ENCODE data around the gene CD177.
"Not testable (repeated sequence)": the region's sequence is repeated elsewhere in the genome, so short reads cannot be mapped to it uniquely, and the experiment has no call there.

CD177 gene

GRCh38 chr19:43332058-43332922 lies 21.2 kb upstream of the CD177 start:
- no peak for DNase-seq (ENCODE audit: low spot score)

- DNase-seq (ENCODE audit: low spot score): not testable (repeated sequence)
Observed at GRCh38 chr19:43336508-43336907, 17.0 kb upstream of the CD177 start.

GRCh38 chr19:43337737-43338136 lies 15.7 kb upstream of the CD177 start:
- no peak for DNase-seq (ENCODE audit: low spot score)

- no peak for DNase-seq (ENCODE audit: low spot score)
Observed at GRCh38 chr19:43338530-43338929, 15.0 kb upstream of the CD177 start.

GRCh38 chr19:43339243-43339930 lies 14.1 kb upstream of the CD177 start:
- not testable (repeated sequence) for DNase-seq (ENCODE audit: low spot score)

GRCh38 chr19:43340101-43340500 lies 13.4 kb upstream of the CD177 start:
- not testable (repeated sequence) for DNase-seq (ENCODE audit: low spot score)

GRCh38 chr19:43341098-43341497 lies 12.4 kb upstream of the CD177 start:
- DNase-seq (ENCODE audit: low spot score): not testable (repeated sequence)

GRCh38 chr19:43342104-43342503 lies 11.4 kb upstream of the CD177 start:
- DNase-seq (ENCODE audit: low spot score): not testable (repeated sequence)

- not testable (repeated sequence) for DNase-seq (ENCODE audit: low spot score)
Observed at GRCh38 chr19:43344347-43344925, 9.1 kb upstream of the CD177 start.

GRCh38 chr19:43349813-43350212 lies 3.7 kb upstream of the CD177 start:
- not testable (repeated sequence) for DNase-seq (ENCODE audit: low spot score)

- no peak for DNase-seq (ENCODE audit: low spot score)
Observed at GRCh38 chr19:43351998-43352746, 1.3 kb upstream of the CD177 start.

GRCh38 chr19:43354305-43354627 lies 780 bp downstream of the CD177 start:
- DNase-seq (ENCODE audit: low spot score): no peak

GRCh38 chr19:43356749-43357148 lies 3.3 kb downstream of the CD177 start:
- not testable (repeated sequence) for DNase-seq (ENCODE audit: low spot score)

- DNase-seq (ENCODE audit: low spot score): no peak
Observed at GRCh38 chr19:43362179-43362578, 8.7 kb downstream of the CD177 start.

GRCh38 chr19:43362745-43363144 lies 9.3 kb downstream of the CD177 start:
- DNase-seq (ENCODE audit: low spot score): no peak

- not testable (repeated sequence) for DNase-seq (ENCODE audit: low spot score)
Observed at GRCh38 chr19:43365677-43366076, 12.2 kb downstream of the CD177 start.

- DNase-seq (ENCODE audit: low spot score): no peak
Observed at GRCh38 chr19:43367822-43368221, 14.3 kb downstream of the CD177 start.

- DNase-seq (ENCODE audit: low spot score): not testable (repeated sequence)
Observed at GRCh38 chr19:43368897-43369296, 15.4 kb downstream of the CD177 start.

GRCh38 chr19:43371909-43372308 lies 18.4 kb downstream of the CD177 start:
- no peak for DNase-seq (ENCODE audit: low spot score)

GRCh38 chr19:43372462-43372861 lies 19.0 kb downstream of the CD177 start:
- no peak for DNase-seq (ENCODE audit: low spot score)

GRCh38 chr19:43377624-43378023 lies 24.1 kb downstream of the CD177 start:
- DNase-seq (ENCODE audit: low spot score): not testable (repeated sequence)

- no peak for DNase-seq (ENCODE audit: low spot score)
Observed at GRCh38 chr19:43380008-43380407, 26.5 kb downstream of the CD177 start.

Data from HuH-7 (cell line).